HT-29 (cell line): Measurements from ENCODE around the gene ZFAND2A. TPM values are rescaled to one million over a fixed set of nuclear protein-coding genes. Genes with fewer than 3 reads are reported as not detected.

Experiments used
- DNase-seq: peaks from one replicate; pipeline ENCODE4 v3.0.0-alpha.2; 2015; ENCODE audit warnings: low spot score
- total RNA-seq: library from RNA; depleted of rRNA; stranded (reverse); fragments of >200 nt; shearing (Covaris generic); gene quantifications from 2 replicates; pipeline ENCODE4 v1.2.3, GENCODE V29; 2014; rRNA removed

The ZFAND2A gene
- total RNA-seq, 1 experiment from 2014 or later: 18.0 TPM

- DNase-seq: no peak
Observed at GRCh38 chr7:1108264-1108920, 51.6 kb downstream of the ZFAND2A start.

- no peak for DNase-seq
Observed at GRCh38 chr7:1106793-1107421, 53.1 kb downstream of the ZFAND2A start.

- no peak for DNase-seq
Observed at GRCh38 chr7:1106063-1106792, 53.8 kb downstream of the ZFAND2A start.

GRCh38 chr7:1105189-1105588, 54.8 kb downstream of the ZFAND2A start:
- no peak for DNase-seq

GRCh38 chr7:1104516-1105179, 55.3 kb downstream of the ZFAND2A start:
- DNase-seq: no peak

- no peak for DNase-seq
Observed at GRCh38 chr7:1103789-1104515, 56.0 kb downstream of the ZFAND2A start.

GRCh38 chr7:1103009-1103788, 56.8 kb downstream of the ZFAND2A start:
- DNase-seq: no peak

Other genes with a start within 250 kb of the ZFAND2A start
- 535 and 538 TPM in 2 replicates for gene ADAP1, start 205.5 kb downstream of the ZFAND2A start, total RNA-seq
- gene COX19, start 184.6 kb downstream of the ZFAND2A start, total RNA-seq: 15.2 and 21.6 TPM in 2 replicates
- gene CYP2W1, start 177.0 kb downstream of the ZFAND2A start, total RNA-seq: 1.9 and 3.7 TPM in 2 replicates
- 4.1 and 4.3 TPM in 2 replicates for gene GPR146, start 115.7 kb downstream of the ZFAND2A start, total RNA-seq
- 2.0 and 2.5 TPM in 2 replicates for gene GPER1, start 72.1 kb downstream of the ZFAND2A start, total RNA-seq
- not detected in 2 replicates for gene UNCX, start 72.7 kb upstream of the ZFAND2A start, total RNA-seq